ENCODE results near the gene FCHSD2. TPM values are rescaled to one million over a fixed set of nuclear protein-coding genes. Genes with fewer than 3 reads are reported as not detected.

The FCHSD2 gene
- total and polyA plus RNA-seq, 2 of the 13 experiments (the other 11 are each of a cell fraction or from before 2014, with no cell fraction given) = 20.5 to 24.8 TPM

DNA sequence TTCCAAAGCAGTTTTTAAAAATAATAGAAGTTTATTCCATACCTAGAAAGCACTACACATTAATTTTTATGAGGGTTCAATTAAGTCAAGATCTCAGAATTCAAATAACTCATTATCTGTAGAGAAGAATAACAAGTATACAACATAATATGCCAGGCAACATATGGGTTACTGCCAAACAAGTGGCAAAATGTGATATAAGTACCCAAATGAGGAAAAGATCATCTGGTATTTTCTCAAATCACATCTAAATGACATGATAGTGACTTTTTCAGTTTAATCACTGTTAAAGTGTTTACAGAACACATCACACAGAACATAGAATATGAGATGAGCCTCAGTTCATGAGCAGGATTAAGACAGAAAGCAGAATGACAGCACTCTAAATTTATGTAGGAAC, 123.3 kb downstream of the FCHSD2 start (continued):
- TF ChIP-seq U2AF2 (IDR thresholded peaks at IDR 0.05; ENCODE audit: low read depth, low read length) = no peak
- no peak for TF ChIP-seq RFX1 (IDR thresholded peaks at IDR 0.05)
- TF ChIP-seq ZNF674 (CRISPR knock-in tag; IDR thresholded peaks at IDR 0.05; ENCODE audit: low read depth) = no peak
- TF ChIP-seq, protein P1, sequence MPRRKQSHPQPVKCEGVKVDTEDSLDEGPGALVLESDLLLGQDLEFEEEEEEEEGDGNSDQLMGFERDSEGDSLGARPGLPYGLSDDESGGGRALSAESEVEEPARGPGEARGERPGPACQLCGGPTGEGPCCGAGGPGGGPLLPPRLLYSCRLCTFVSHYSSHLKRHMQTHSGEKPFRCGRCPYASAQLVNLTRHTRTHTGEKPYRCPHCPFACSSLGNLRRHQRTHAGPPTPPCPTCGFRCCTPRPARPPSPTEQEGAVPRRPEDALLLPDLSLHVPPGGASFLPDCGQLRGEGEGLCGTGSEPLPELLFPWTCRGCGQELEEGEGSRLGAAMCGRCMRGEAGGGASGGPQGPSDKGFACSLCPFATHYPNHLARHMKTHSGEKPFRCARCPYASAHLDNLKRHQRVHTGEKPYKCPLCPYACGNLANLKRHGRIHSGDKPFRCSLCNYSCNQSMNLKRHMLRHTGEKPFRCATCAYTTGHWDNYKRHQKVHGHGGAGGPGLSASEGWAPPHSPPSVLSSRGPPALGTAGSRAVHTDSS (CRISPR knock-in tag; conservative IDR thresholded peaks at IDR 0.05) = no peak
- TF ChIP-seq, protein P2, sequence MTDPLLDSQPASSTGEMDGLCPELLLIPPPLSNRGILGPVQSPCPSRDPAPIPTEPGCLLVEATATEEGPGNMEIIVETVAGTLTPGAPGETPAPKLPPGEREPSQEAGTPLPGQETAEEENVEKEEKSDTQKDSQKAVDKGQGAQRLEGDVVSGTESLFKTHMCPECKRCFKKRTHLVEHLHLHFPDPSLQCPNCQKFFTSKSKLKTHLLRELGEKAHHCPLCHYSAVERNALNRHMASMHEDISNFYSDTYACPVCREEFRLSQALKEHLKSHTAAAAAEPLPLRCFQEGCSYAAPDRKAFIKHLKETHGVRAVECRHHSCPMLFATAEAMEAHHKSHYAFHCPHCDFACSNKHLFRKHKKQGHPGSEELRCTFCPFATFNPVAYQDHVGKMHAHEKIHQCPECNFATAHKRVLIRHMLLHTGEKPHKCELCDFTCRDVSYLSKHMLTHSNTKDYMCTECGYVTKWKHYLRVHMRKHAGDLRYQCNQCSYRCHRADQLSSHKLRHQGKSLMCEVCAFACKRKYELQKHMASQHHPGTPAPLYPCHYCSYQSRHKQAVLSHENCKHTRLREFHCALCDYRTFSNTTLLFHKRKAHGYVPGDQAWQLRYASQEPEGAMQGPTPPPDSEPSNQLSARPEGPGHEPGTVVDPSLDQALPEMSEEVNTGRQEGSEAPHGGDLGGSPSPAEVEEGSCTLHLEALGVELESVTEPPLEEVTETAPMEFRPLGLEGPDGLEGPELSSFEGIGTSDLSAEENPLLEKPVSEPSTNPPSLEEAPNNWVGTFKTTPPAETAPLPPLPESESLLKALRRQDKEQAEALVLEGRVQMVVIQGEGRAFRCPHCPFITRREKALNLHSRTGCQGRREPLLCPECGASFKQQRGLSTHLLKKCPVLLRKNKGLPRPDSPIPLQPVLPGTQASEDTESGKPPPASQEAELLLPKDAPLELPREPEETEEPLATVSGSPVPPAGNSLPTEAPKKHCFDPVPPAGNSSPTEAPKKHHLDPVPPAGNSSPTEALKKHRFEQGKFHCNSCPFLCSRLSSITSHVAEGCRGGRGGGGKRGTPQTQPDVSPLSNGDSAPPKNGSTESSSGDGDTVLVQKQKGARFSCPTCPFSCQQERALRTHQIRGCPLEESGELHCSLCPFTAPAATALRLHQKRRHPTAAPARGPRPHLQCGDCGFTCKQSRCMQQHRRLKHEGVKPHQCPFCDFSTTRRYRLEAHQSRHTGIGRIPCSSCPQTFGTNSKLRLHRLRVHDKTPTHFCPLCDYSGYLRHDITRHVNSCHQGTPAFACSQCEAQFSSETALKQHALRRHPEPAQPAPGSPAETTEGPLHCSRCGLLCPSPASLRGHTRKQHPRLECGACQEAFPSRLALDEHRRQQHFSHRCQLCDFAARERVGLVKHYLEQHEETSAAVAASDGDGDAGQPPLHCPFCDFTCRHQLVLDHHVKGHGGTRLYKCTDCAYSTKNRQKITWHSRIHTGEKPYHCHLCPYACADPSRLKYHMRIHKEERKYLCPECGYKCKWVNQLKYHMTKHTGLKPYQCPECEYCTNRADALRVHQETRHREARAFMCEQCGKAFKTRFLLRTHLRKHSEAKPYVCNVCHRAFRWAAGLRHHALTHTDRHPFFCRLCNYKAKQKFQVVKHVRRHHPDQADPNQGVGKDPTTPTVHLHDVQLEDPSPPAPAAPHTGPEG (CRISPR knock-in tag; IDR thresholded peaks at IDR 0.05) = no peak
- TF ChIP-seq, protein P3, sequence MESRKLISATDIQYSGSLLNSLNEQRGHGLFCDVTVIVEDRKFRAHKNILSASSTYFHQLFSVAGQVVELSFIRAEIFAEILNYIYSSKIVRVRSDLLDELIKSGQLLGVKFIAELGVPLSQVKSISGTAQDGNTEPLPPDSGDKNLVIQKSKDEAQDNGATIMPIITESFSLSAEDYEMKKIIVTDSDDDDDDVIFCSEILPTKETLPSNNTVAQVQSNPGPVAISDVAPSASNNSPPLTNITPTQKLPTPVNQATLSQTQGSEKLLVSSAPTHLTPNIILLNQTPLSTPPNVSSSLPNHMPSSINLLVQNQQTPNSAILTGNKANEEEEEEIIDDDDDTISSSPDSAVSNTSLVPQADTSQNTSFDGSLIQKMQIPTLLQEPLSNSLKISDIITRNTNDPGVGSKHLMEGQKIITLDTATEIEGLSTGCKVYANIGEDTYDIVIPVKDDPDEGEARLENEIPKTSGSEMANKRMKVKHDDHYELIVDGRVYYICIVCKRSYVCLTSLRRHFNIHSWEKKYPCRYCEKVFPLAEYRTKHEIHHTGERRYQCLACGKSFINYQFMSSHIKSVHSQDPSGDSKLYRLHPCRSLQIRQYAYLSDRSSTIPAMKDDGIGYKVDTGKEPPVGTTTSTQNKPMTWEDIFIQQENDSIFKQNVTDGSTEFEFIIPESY (CRISPR knock-in tag; IDR thresholded peaks at IDR 0.05) = no peak
